ENCODE results near the gene EHBP1L1. TPM values are rescaled to one million over a fixed set of nuclear protein-coding genes. Genes with fewer than 3 reads are reported as not detected.
A peak's percentile ranks its signal among the peaks of the same experiment; 100 is the strongest.

Gene EHBP1L1
- total and polyA plus RNA-seq, 2 of the 13 experiments (the other 11 are each of a cell fraction or from before 2014, with no cell fraction given): 8.3 to 10.6 TPM

DNA sequence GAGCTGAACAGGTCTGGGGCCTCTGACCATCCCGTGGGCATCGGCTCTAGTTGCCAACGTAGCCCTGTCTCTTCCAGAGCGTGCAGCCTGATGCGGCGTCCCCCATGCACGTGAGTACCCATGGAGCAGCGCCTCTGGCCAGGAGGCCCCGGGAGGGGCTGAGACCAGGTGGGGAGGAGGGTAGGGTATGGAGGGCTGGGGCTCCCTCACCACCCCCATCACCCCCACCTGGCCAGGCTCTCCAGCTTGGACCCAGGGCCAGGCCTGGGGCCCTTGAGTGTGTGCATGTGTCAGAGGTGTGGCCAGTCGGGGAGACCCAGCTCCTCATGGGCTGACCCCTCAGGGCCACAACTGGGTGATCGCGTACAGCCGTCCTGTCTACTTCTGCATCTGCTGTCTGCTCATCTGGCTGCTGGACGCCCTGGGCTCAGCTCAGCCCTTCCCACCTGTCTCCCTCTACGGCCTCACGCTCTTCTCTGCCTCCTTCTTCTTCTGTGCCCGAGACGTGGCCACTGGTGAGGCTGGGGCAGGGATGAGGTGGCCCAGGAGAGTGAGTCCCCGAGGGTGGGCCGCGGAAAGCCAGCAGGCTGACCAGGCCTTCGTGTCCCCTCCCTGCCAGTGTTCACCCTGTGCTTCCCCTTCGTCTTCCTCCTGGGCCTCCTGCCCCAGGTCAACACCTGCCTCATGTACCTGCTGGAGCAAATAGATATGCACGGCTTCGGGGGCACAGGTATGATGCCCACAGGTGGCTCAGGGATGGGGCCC, 48.2 kb downstream of the EHBP1L1 start:
- Histone ChIP-seq H4K20me1 (ENCODE audit: insufficient read depth, low read length) (no peaks in the 10 kb centered on the region), H3K9me3 (ENCODE audit: low read length) (no peaks in the 10 kb centered on the region), H3K9ac (ENCODE audit: insufficient read depth, low read depth, low read length) (no peak overlapping the region), H3K4me3 (replicated peaks in 1 of 3; ENCODE audit: insufficient read depth in 1 of 3, low read depth in 2 of 3, low read length in 3 of 3) (no peak overlapping the region), H3K4me2 (ENCODE audit: low read depth, low read length) (no peak overlapping the region), H3K36me3 (replicated peaks in 1 of 2; ENCODE audit: control insufficient read depth in 1 of 2, insufficient read depth in 2 of 2, low read length in 2 of 2) (peaks cover 32 to 75% of the 10 kb centered on the region in 2 experiments), H2AFZ (ENCODE audit: low read length) (no peak overlapping the region), H3K4me1 (ENCODE audit: insufficient read depth, low read length) (peaks cover 6% of the 10 kb centered on the region; the same call in 1 of the 2 replicates), H3K27ac (ENCODE audit: extremely low read length, insufficient read depth, low read length) (no peak overlapping the region), H3K79me2 (ENCODE audit: insufficient read depth, low read length) (peaks cover 3% of the 10 kb centered on the region), H3K27me3 (ENCODE audit: control insufficient read depth in 1 of 2, insufficient read depth in 2 of 2, low read length in 2 of 2) (no peaks in the 10 kb centered on the region)
- intact Hi-C loops (cut with micrococcal nuclease; ENCODE audit: unreplicated experiment): no loop called here
- ChIA-PET CTCF (ENCODE audit: low intra/inter-chr PET ratio, low total read pairs) (no interaction called here), POLR2A (interaction anchor here (0.8 kb wide), 1 partner anchor 14 kb away, joined by 3 read pairs; no protein-coding TSS in a partner anchor)
- ATAC-seq (no peak), DNase-seq (ENCODE audit: low spot score) (no peak), FAIRE-seq (no peak)
- TF ChIP-seq ZNF577 (CRISPR knock-in tag; IDR thresholded peaks at IDR 0.05; ENCODE audit: borderline replicate concordance, low read depth) (no peak), ZNF224 (CRISPR knock-in tag; IDR thresholded peaks at IDR 0.05) (no peak), WIZ (CRISPR knock-in tag; IDR thresholded peaks at IDR 0.05) (no peak), ZNF678 (CRISPR knock-in tag; IDR thresholded peaks at IDR 0.05) (no peak), MBNL3 (CRISPR knock-in tag; conservative IDR thresholded peaks at IDR 0.05) (no peak), POLR2A (IDR thresholded peaks at IDR 0.05; ENCODE audit: insufficient read depth in 1 of 2, low read depth in 2 of 2, low read length in 2 of 2) (0 out of 4 replicates have a peak, but pooled peaks of 1 of the 2 experiments have one; percentile 5), RBFOX2 (IDR thresholded peaks at IDR 0.05; ENCODE audit: low read depth, low read length) (peak; percentile 50; the same call in 1 of the 2 replicates), RXRB (CRISPR knock-in tag; IDR thresholded peaks at IDR 0.05; ENCODE audit: borderline replicate concordance) (no peak), AGO2 (optimal IDR thresholded peaks at IDR 0.05; ENCODE audit: low read depth, low read length) (peak; percentile 70), ZNF879 (CRISPR knock-in tag; IDR thresholded peaks at IDR 0.05) (no peak), LRRFIP1 (CRISPR knock-in tag; conservative IDR thresholded peaks at IDR 0.05) (no peak), HNF4G (IDR thresholded peaks at IDR 0.05; ENCODE audit: borderline replicate concordance, low read depth, low read length) (no peak), HNF4G (CRISPR knock-in tag; IDR thresholded peaks at IDR 0.05; ENCODE audit: borderline replicate concordance, low read depth) (no peak)
- in situ Hi-C loops (cut with HindIII; ENCODE audit: extremely low pct_ligation_motif_present, low pct_unique_long_range_greater_than_20kb): no loop called here
- BruUV-seq (replicated peaks): no TSS peak
- WGBS (ENCODE audit: low lambda C conversion rate): 96% methylated on average over 17 of the region's 25 CpGs

Measured in HepG2 (cell line).